Heart left ventricle (tissue), 16 donors: Measurements from ENCODE around the gene TEX50. TPM values are rescaled to one million over a fixed set of nuclear protein-coding genes. Genes with fewer than 3 reads are reported as not detected.

Experiments
- ATAC-seq, 4 donors: fragments of 200-7000 bp; cut with Tn5 transposase; one replicate each; pipeline ENCODE4 v1.9.1; 2020 to 2022; ENCODE audit warnings: moderate library complexity in 4 of 4, mild to moderate bottlenecking in 3 of 4, moderate number of reproducible peaks in 1 of 4
- DNase-seq, 5 donors: peaks; one replicate each; pipeline ENCODE4 v3.0.0-alpha.2; 2020
- H3K27ac ChIP-seq, 12 donors: fragments of 200-600 bp; sonication (generic) in 4 of 12; one replicate each; pipeline versions ENCODE4 v1.5.0 to v1.8.0; 2016 to 2022; ENCODE audit warnings: mild to moderate bottlenecking in 2 of 12
- H3K27me3 ChIP-seq, 9 donors: fragments of 200-600 bp; sonication (generic) in 2 of 9; one replicate each; pipeline versions ENCODE4 v1.5.1 to v1.8.0; 2016 to 2022; ENCODE audit warnings: mild to moderate bottlenecking in 3 of 9
- H3K36me3 ChIP-seq, 9 donors: fragments of 200-600 bp; sonication (generic) in 2 of 9; one replicate each; pipeline versions ENCODE4 v1.5.0 to v1.8.0; 2018 to 2022; ENCODE audit warnings: mild to moderate bottlenecking in 2 of 9
- H3K4me1 ChIP-seq, 12 donors: fragments of 200-600 bp; sonication (generic) in 4 of 12; one replicate each; pipeline versions ENCODE4 v1.5.0 to v1.8.0; 2016 to 2022; ENCODE audit warnings: mild to moderate bottlenecking in 3 of 12
- H3K4me3 ChIP-seq, 12 donors: fragments of 200-600 bp; sonication (generic) in 4 of 12; one replicate each; pipeline versions ENCODE4 v1.5.0 to v1.8.0; 2017 to 2022; ENCODE audit warnings: mild to moderate bottlenecking in 9 of 12, moderate library complexity in 4 of 12
- H3K9me3 ChIP-seq, 12 donors: fragments of 200-600 bp; sonication (generic) in 4 of 12; one replicate each; pipeline versions ENCODE4 v1.5.0 to v1.8.0; 2016 to 2022; ENCODE audit warnings: mild to moderate bottlenecking in 1 of 12
- POLR2A ChIP-seq, 2 donors: fragments of 450-650 bp; IDR thresholded peaks; one replicate each; pipeline ENCODE4 v1.6.1; 2017; ENCODE audit warnings: antibody characterized with exemption in 2 of 2, mild to moderate bottlenecking in 2 of 2, moderate library complexity in 2 of 2
- WGBS, 4 donors: extraction: QIAGEN DNeasy Blood & Tissue Kit in 2 of 4; methylation state at CpG; one replicate each; pipeline versions ENCODE4 v1.1.5 to v1.1.7; 2013 to 2018; 5-methylcytosine and 5-hydroxymethylcytosine counted together
- intact Hi-C, 10 donors: fragments of 100-400 bp; cut with DNase I; formaldehyde crosslinking; loops; one replicate each; pipeline versions ENCODE4 v1.11.1 to v1.14.2; 2022
- polyA plus RNA-seq, 2 donors: library from polyadenylated mRNA; stranded (reverse); fragments of 200-250 nt; gene quantifications; one replicate each; pipeline ENCODE4 v1.2.3, GENCODE V29; 2013
- total RNA-seq, 9 donors: library from RNA; depleted of rRNA in 2 of 9; stranded (reverse); fragments of >200 nt in 2 of 9; fragmentation: NEBNext Ultra II Directional in 3 of 9; extraction: Animal tissue kit (Norgen Biotek cat#: 25700) in 3 of 9; gene quantifications; one replicate each; pipeline versions ENCODE4 v1.1.0 to v1.2.4, GENCODE V29; 2016 to 2023
- TF ChIP-seq, protein P1 (sequence below), 12 donors: fragments of 200-600 bp; sonication (generic) in 4 of 12; IDR thresholded peaks; one replicate each; pipeline versions ENCODE4 v1.5.0 to v1.8.0; 2018 to 2022; ENCODE audit warnings: antibody characterized with exemption in 12 of 12, mild to moderate bottlenecking in 5 of 12
- donor health status: ischemic (EF 13 %, LVEDD 7.1; RV severe dilation, severe dysfunction).
- donor health status: healthy with polysubstance abuse.
- donor health status: DM: no; HTN: yes; CAD: no.
- donor health status: DM: no; HTN: no; CAD: no.
- donor health status: ischemic (EF 25% LVEDD 6.9; RV normal size, moderate dysfunction).
- donor health status: ischemic (EF 25% LVEDD 5.7; RV mildly dilated, moderate dysfunction).
- donor health status: healthy.
- donor health status: DM: yes; HTN: yes; CAD: no.
- donor health status: ischemic (EF 35%, LVEDD 5.7; RV mildly dilated, moderate dysfunction).
- donor health status: nonischemic (EF 11% LVEDD 7.7; RV severe dilation, severe dysfunction).
- donor health status: DM: yes; HTN: yes; CAD: no.
- donor health status: PGD.
- donor health status: ischemic (EF 29% LVEDD 5.4; RV normal size, mild dysfunction).
- donor health status: nonischemic (EF 23%, LVEDD 6.1; RV moderate dilation, normal function).

The TEX50 gene
- total and polyA plus RNA-seq, 11 donors, result not detected

DNA sequence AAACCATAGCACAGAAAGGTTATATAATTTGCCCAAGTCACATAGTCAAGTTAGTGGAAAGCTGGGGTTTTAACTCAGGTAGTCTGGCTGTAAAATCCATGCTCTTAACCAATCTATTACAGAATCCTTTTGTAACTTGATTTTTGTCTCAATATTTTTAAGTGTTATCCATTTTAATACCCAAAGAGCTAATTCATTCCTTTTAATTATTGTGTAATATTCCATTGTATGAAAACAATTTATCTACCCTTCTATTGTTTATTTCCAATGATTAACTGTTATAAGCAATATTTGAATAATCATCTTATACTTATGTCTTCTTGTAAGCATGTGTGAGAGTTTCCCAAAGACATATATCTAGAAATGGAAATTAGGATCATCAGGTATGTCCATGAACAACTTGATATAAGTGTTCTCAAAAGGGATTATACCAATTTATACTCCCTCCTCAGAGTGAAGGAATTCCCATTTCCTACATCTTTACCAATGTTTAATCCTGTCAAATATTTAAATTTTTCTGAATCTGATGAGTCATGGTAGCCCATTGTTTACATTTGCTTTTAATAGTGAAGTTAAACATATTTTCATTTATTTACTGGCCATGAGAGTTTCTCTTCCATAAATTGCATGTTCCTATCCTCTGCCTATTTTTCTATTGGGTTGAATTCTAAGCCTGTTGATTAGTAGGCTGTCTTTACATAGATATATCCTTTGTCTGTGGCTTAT, 13.9 kb downstream of the TEX50 start:
- peaks cover 0 to 12% (median 0%) of the 10 kb centered on the region in 12 donors for H3K9me3 ChIP-seq
- no peaks in the 10 kb centered on the region for H3K4me1 ChIP-seq
- DNase-seq (no peak), ATAC-seq (no peak)
- no peak overlapping the region for H3K27ac ChIP-seq
- intact Hi-C loops, result no loop called here
- H3K27me3 ChIP-seq, result no peaks in the 10 kb centered on the region
- TF ChIP-seq POLR2A (IDR thresholded peaks at IDR 0.05), result no peak
- TF ChIP-seq, protein P1, sequence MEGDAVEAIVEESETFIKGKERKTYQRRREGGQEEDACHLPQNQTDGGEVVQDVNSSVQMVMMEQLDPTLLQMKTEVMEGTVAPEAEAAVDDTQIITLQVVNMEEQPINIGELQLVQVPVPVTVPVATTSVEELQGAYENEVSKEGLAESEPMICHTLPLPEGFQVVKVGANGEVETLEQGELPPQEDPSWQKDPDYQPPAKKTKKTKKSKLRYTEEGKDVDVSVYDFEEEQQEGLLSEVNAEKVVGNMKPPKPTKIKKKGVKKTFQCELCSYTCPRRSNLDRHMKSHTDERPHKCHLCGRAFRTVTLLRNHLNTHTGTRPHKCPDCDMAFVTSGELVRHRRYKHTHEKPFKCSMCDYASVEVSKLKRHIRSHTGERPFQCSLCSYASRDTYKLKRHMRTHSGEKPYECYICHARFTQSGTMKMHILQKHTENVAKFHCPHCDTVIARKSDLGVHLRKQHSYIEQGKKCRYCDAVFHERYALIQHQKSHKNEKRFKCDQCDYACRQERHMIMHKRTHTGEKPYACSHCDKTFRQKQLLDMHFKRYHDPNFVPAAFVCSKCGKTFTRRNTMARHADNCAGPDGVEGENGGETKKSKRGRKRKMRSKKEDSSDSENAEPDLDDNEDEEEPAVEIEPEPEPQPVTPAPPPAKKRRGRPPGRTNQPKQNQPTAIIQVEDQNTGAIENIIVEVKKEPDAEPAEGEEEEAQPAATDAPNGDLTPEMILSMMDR (IDR thresholded peaks at IDR 0.05), result no peak
- H3K4me3 ChIP-seq, result no peak overlapping the region
- H3K36me3 ChIP-seq, result no peaks in the 10 kb centered on the region

DNA sequence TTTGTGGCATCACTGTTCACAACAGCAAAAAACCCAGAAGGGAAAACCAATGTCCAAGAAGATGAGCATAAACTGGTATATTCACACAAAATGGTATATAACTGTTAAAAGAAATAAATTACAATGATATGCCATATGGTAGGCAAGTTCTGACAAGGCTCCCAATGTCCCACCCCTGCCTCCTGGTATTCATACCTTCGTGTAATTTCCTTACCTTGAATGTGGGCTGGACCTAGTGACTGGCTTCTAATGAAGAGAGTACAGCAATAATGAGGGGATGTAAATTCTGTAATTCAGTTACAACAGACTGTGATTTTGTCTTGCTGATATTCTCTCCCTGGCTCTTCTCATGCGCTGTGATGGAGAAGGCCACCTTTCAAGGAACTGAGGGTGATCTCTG, 25.2 kb downstream of the TEX50 start:
- 84 to 92% (median 88%) methylated on average over 2 of the region's 2 CpGs for WGBS, 4 donors
- H3K36me3 ChIP-seq, result no peaks in the 10 kb centered on the region
- H3K27me3 ChIP-seq, result no peaks in the 10 kb centered on the region
- DNase-seq (no peak), ATAC-seq (no peak)
- intact Hi-C loops, result no loop called here
- no peak overlapping the region for H3K27ac ChIP-seq
- no peak for TF ChIP-seq POLR2A (IDR thresholded peaks at IDR 0.05)
- TF ChIP-seq, protein P1 (IDR thresholded peaks at IDR 0.05), result no peak
- H3K4me3 ChIP-seq, result no peak overlapping the region
- H3K4me1 ChIP-seq, result no peaks in the 10 kb centered on the region
- peaks cover 0 to 8% (median 2%) of the 10 kb centered on the region in 12 donors for H3K9me3 ChIP-seq

DNA sequence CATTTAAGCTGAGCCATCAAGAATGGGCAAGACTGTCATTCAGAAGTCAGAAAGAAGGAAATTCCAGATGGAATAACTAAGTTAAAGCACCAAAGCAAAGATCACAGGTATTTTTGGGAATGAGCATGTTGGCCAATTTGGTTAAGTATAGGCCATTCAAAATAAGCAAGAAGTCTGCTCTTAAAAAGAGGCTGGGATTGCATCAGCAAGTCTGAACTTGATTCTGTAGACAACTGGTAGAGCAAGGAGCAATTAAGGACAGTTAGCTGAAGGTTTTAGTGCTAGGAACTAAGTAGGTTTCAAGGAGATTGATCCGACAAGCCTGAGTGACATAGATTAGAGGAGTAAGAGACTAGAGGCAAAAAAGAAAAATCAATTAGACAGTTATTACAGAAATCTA, 26.1 kb downstream of the TEX50 start:
- no peak for ATAC-seq

DNA sequence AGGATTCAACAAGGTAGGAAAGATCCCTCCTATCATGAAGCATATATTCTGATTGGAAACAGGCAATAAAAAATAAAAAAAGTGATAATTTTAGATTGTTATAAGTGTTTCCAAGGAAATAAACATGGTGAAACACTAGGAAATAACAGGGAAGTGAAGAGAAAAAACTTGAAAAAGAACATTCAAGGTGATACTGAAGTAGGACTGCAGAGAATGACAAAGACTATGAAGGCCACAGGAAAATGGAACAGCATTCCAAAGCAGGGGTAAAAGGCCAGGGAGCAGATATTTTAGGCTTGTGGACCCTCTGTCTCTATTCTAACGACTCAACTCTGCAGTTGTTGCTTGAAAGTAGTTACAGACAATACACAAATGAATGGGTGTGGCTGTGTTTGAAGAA, 26.6 kb downstream of the TEX50 start:
- Histone ChIP-seq H3K9me3 (no peaks in the 10 kb centered on the region), H3K4me3 (no peak overlapping the region), H3K36me3 (no peaks in the 10 kb centered on the region), H3K4me1 (no peaks in the 10 kb centered on the region), H3K27me3 (no peaks in the 10 kb centered on the region), H3K27ac (no peak overlapping the region)
- no peak for DNase-seq
- no peak for TF ChIP-seq POLR2A (IDR thresholded peaks at IDR 0.05)
- TF ChIP-seq, protein P1 (IDR thresholded peaks at IDR 0.05), result no peak
- WGBS, 4 donors, result 25 to 42% (median 40%) methylated on average over 1 of the region's 1 CpG
- no peak for ATAC-seq
- intact Hi-C loops, result no loop called here

More for the DNA sequence above, 26.1 kb downstream of the TEX50 start:
- intact Hi-C loops, result no loop called here
- Histone ChIP-seq H3K27ac (no peak overlapping the region), H3K27me3 (no peaks in the 10 kb centered on the region), H3K4me3 (no peak overlapping the region), H3K4me1 (no peaks in the 10 kb centered on the region), H3K36me3 (no peaks in the 10 kb centered on the region), H3K9me3 (no peaks in the 10 kb centered on the region)
- 91 to 100% (median 94%) methylated on average over 1 of the region's 1 CpG for WGBS, 4 donors
- no peak for DNase-seq
- TF ChIP-seq, protein P1 (IDR thresholded peaks at IDR 0.05), result no peak
- TF ChIP-seq POLR2A (IDR thresholded peaks at IDR 0.05), result no peak
